T-helper 1 cell (primary cell): ENCODE results near the gene SOX14.

ENCODE experiments used
- DNase-seq, 5 donors: peaks; one replicate each; pipeline ENCODE4 v3.0.0-alpha.2; 2012 to 2020

The SOX14 gene

GRCh38 chr3:137768361-137769321 is 4.5 kb downstream of the SOX14 start:
- no peak for DNase-seq

DNA sequence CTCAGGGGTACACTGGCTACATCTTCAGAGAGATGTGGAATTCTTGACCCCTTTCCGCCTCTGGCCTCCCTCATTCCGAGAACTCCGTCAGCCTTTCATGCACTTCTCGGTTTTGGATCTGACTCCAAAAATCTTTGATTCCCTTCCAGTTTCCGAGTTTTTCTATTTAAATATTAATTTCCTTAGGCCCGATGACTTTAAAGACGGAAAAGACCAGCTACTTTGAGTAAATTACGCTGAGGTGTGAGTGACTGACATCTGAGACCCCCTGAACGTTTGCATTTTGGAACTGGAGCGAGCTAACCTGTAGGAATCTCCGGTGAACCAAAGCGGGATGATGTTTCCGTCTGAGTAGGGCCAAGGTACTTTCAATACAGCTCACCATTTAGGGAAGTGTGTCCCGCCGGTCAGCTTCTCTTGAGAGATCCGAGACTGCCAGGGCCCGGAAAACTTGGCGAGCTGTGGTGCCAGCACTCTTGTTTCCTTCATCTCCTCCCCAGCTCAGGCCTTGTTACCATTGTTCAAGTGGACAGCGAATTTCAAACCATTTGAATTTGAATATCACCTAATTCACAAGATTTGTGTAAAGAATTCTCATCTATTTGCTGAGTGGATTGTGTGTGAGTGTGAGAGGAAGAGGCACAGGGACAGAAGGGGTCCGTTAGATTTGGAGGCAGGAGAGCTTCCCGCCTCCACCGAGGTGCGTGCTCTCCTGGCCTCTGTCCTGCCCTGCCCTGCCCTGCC is 5.4 kb downstream of the SOX14 start:
- DNase-seq: no peak

- DNase-seq: no peak
Measured at GRCh38 chr3:137770066-137770834, 6.1 kb downstream of the SOX14 start.

DNA sequence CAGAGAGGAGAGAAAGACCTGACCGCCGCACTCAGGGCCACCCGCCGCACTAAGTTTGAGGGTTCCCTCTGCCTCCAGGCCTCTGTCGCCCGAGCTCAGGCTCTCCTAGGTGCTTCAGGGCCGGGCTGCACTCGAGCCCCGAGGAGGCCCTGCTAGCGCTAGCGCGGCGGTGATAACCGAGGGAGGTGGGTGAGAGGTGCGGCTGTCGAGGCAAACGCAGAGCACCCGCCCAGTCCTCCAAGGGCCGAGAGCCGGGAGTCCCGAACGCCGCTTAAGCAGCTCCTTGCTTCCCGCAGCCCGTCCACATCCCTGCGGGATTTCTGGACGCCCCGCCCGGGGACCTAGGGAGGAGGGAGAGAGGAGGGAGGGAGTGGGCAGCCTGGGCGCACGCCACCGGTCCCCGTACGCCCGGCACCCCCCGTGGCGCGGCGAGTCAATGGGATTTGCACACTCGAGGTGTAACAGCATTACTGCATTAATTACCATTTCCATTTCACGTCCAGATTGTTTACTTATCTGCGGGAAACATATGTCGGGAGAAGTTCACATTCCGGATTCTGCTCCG is 6.8 kb downstream of the SOX14 start:
- no peak for DNase-seq

DNA sequence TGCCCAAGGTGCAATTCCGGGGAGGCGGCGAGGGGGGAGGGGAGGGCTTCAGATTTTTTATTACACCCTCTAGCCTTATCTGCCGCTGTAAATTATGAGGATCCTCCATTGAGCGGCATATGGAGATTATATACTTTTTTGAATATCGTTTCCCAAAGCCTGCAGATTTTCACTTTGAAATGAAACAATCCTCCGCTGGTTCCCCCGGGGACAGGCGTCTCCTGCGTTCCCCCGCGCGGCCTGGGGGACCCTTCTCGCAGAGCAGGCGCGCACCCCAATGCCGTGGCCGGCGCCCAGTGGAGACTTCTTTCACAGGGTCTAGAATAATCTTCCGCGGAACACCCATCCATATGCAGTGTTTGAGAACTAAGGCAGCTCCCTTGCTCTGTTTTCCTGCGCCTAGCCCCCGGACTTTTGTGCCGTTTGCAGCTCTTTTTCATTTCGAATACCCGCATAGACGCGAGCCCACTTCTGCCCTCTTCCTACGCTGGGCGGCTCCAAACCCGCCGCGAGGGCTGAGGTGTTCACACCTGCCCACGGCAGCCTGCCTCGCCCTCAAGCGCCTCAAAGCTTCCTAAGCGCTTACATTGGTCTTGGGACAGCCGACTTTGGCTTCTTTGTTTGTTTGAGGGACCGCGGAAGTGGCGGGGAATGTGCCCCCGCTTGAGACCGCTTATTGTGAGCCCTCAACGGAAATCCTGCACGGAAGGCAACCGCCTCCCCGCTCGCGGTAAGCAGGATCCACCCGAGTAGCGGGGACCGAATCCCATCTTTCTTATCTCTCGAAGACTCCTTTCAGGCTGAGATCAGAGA is 7.5 kb downstream of the SOX14 start:
- DNase-seq: no peak

- no peak for DNase-seq
Measured at GRCh38 chr3:137772214-137772955, 8.3 kb downstream of the SOX14 start.

GRCh38 chr3:137778941-137779340 is 14.8 kb downstream of the SOX14 start:
- DNase-seq: no peak

DNA sequence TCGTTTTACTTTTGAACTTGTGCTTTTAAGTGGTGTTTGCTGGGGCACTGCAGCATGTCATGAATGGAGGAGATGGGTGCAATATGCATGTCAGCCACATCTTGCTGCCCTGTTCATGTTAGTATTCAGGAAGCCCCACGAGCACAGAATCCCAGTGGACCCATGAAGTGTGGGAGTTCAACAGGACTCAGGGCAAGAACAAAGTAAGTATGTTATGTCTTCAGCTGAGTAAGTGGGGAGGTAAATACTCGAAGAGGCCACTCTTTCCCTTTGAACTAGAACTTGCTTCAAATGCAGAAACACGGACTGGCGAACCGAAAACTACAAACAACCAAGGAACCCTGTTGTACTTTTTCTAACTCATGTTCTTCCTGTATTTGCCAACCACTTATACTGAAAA is 23.4 kb downstream of the SOX14 start:
- no peak for DNase-seq

DNA sequence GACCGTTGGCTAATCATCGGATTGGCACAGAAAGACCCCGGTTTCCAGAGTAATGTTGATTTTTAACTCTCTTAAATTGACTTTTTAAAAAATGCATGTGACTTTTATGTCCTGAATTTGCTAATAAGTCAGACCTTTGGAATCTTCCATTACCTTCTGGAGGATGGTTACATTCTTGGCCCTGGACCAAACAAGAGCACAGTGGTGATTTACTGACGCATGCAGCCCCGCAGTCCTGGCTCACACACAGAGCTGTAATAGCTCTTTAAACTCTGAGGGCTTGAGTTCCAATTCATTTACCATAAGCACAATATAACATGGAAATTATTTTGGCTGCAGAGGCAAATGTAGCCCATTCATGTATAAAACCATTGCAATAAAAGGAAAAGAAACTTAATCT is 25.1 kb downstream of the SOX14 start:
- no peak for DNase-seq

- DNase-seq: peak in 1 of 5 donors; percentile 4
Measured at GRCh38 chr3:137792626-137793271, 28.6 kb downstream of the SOX14 start.

- no peak for DNase-seq
Measured at GRCh38 chr3:137796993-137797392, 32.9 kb downstream of the SOX14 start.

DNA sequence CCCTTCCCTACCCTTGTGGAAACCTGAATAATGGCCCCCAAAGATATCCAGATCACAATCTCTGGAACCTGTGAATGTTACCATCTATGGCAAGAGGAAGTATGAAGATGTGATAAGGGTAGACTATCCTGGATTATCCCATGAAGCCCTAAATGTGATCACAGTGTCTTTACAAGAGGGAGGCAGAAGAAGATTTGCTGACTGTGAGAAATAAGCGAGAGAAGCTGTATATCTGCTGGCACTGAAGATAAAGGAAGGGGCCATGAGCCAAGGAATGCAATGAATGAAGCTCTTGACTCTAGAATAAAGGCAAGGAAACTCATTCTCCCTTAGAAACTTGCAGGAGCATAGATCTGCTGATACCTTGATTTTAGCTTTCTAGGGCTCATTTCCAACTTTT is 39.1 kb downstream of the SOX14 start:
- no peak for DNase-seq

GRCh38 chr3:137807998-137808397 is 43.9 kb downstream of the SOX14 start:
- no peak for DNase-seq

- no peak for DNase-seq
Measured at GRCh38 chr3:137809509-137809908, 45.4 kb downstream of the SOX14 start.

DNA sequence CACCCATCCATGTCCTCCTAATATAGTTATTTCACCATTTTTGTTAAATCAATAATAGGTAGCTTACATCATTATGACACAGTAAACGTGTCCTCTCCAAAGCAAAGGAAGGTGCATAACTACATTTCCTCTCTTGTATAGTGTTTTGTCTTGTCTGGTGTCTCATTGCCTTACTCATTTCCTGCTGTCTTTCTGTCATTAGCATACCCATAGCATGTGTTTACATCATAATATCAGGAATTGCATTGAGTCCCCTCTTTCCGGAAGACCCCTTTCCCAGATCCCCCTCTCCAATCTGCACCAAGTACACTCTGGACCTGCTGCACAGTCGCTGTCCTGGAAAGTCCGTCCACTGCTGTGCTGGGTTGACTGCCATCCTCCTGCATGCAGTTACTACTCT is 47.9 kb downstream of the SOX14 start:
- DNase-seq: no peak

DNA sequence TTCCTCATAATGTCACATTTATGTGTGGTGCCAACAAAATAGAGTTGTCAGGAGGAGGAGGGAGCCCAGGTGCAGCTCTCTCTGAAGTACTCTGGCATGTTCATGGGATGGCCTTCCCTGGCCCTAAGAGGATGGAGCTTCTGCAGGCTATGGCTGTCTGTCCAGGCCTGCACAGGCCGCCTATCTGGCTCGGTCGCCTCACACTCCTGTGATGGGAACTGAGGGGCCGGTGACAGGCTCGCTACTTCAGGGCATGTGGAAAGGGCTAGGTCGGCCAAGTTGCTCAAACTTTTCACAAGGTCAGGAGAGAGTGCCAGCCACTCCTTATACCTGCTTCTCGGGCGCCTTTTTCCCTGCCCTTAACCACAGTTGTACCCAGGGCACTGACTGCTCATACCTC is 51.1 kb downstream of the SOX14 start:
- no peak for DNase-seq
